ENCODE measurements around the gene COL25A1. TPM values are rescaled to one million over a fixed set of nuclear protein-coding genes. Genes with fewer than 3 reads are reported as not detected.

The COL25A1 gene
- total and polyA plus RNA-seq, 2 donors (not counting 3 experiments of a cell fraction or from before 2014, with no cell fraction given), result 0.21 to 3.5 TPM

- Histone ChIP-seq H3K4me1 (ENCODE audit: control insufficient read depth, extremely low read depth, insufficient read depth, low read length) (peaks cover 29% of the 10 kb centered on the region), H3K9me3 (replicated peaks; ENCODE audit: control insufficient read depth, insufficient read depth, low read length) (no peaks in the 10 kb centered on the region), H3K36me3 (ENCODE audit: control insufficient read depth in 2 of 2, extremely low read depth in 1 of 2, insufficient read depth in 2 of 2, low read length in 2 of 2) (no peaks in the 10 kb centered on the region), H3K9me1 (replicated peaks; ENCODE audit: control insufficient read depth, extremely low read depth, insufficient read depth, low read length) (no peaks in the 10 kb centered on the region), H3K79me2 (ENCODE audit: control insufficient read depth, insufficient read depth, low read length) (no peaks in the 10 kb centered on the region), H3K27me3 (ENCODE audit: control insufficient read depth in 2 of 2, insufficient read depth in 2 of 2, low read length in 2 of 2) (no peaks in the 10 kb centered on the region), H3K9ac (replicated peaks; ENCODE audit: extremely low read depth, insufficient read depth, low read length) (peak overlapping the region; percentile 72), H3K27ac (ENCODE audit: insufficient read depth, low read depth, low read length) (peak overlapping the region; percentile 91), H3K4me3 (replicated peaks in 1 of 3; ENCODE audit: insufficient read depth in 1 of 3, low read depth in 1 of 3, low read length in 3 of 3) (no peak overlapping the region), H3K4me2 (ENCODE audit: insufficient read depth, low read length) (peak overlapping the region; percentile 81), H2AFZ (ENCODE audit: low read depth, low read length) (peak overlapping the region; percentile 80), H4K20me1 (replicated peaks; ENCODE audit: control insufficient read depth, extremely low read depth, insufficient read depth, low read length) (no peaks in the 10 kb centered on the region)
- FAIRE-seq (peak; percentile 52), DNase-seq (ENCODE audit: low read depth, low spot score) (peak; percentile 82)
- ChIA-PET POLR2A (no interaction called here), CTCF (interaction anchor here (0.7 to 1.4 kb wide), 10 partner anchors 9 to 191 kb away, joined by 3 to 11 read pairs (median 4); no protein-coding TSS in a partner anchor)
- no TSS peak for BruUV-seq (replicated peaks)
- intact Hi-C loops (cut with micrococcal nuclease), result loop anchor here (1.0 to 10.0 kb wide), 5 partner anchors 30 to 333 kb away; no protein-coding TSS in a partner anchor
- no peak for TF ChIP-seq POLR2AphosphoS5 (IDR thresholded peaks at IDR 0.05; ENCODE audit: insufficient read depth, low read depth, low read length)
- TF ChIP-seq GATA2 (IDR thresholded peaks at IDR 0.05; ENCODE audit: insufficient read depth, insufficient read length, low read depth, low read length), result peak; percentile 17
- dilution Hi-C loops (cut with MboI; ENCODE audit: extremely low pct_ligation_motif_present, low sequenced_read_pairs), result no loop called here
Measured at GRCh38 chr4:109214622-109215301, 87.7 kb downstream of the COL25A1 start.

- no peak for FAIRE-seq
- Histone ChIP-seq H2AFZ (ENCODE audit: low read depth, low read length) (no peak overlapping the region), H3K27me3 (ENCODE audit: control insufficient read depth in 2 of 2, insufficient read depth in 2 of 2, low read length in 2 of 2) (no peaks in the 10 kb centered on the region), H4K20me1 (replicated peaks; ENCODE audit: control insufficient read depth, extremely low read depth, insufficient read depth, low read length) (no peaks in the 10 kb centered on the region), H3K4me1 (ENCODE audit: control insufficient read depth, extremely low read depth, insufficient read depth, low read length) (peaks cover 29% of the 10 kb centered on the region), H3K4me2 (ENCODE audit: insufficient read depth, low read length) (no peak overlapping the region), H3K9me3 (replicated peaks; ENCODE audit: control insufficient read depth, insufficient read depth, low read length) (no peaks in the 10 kb centered on the region), H3K27ac (ENCODE audit: insufficient read depth, low read depth, low read length) (no peak overlapping the region), H3K36me3 (ENCODE audit: control insufficient read depth in 2 of 2, extremely low read depth in 1 of 2, insufficient read depth in 2 of 2, low read length in 2 of 2) (no peaks in the 10 kb centered on the region), H3K4me3 (replicated peaks in 1 of 3; ENCODE audit: insufficient read depth in 1 of 3, low read depth in 1 of 3, low read length in 3 of 3) (no peak overlapping the region), H3K9ac (replicated peaks; ENCODE audit: extremely low read depth, insufficient read depth, low read length) (no peak overlapping the region), H3K79me2 (ENCODE audit: control insufficient read depth, insufficient read depth, low read length) (no peaks in the 10 kb centered on the region), H3K9me1 (replicated peaks; ENCODE audit: control insufficient read depth, extremely low read depth, insufficient read depth, low read length) (no peaks in the 10 kb centered on the region)
- CTCF ChIA-PET, result interaction anchor here (1.0 kb wide), 1 partner anchor 193 kb away, joined by 4 read pairs; no protein-coding TSS in a partner anchor
- intact Hi-C loops (cut with micrococcal nuclease), result loop anchor here (10.0 kb wide), 1 partner anchor 192 kb away; no protein-coding TSS in a partner anchor
- POLR2A ChIA-PET, result no interaction called here
- BruUV-seq (replicated peaks), result no TSS peak
- dilution Hi-C loops (cut with MboI; ENCODE audit: extremely low pct_ligation_motif_present, low sequenced_read_pairs), result no loop called here
- TF ChIP-seq GATA2 (IDR thresholded peaks at IDR 0.05; ENCODE audit: insufficient read depth, insufficient read length, low read depth, low read length) (no peak), MAX (IDR thresholded peaks at IDR 0.05; ENCODE audit: insufficient read depth, insufficient read length) (no peak), POLR2A (IDR thresholded peaks at IDR 0.05; ENCODE audit: low read depth, low read length) (no peak), POLR2AphosphoS5 (IDR thresholded peaks at IDR 0.05; ENCODE audit: insufficient read depth, low read depth, low read length) (no peak), MYC (IDR thresholded peaks at IDR 0.05; ENCODE audit: low read depth, low read length) (no peak), FOS (IDR thresholded peaks at IDR 0.05; ENCODE audit: borderline replicate concordance, insufficient read depth, low read length) (no peak), CTCF (IDR thresholded peaks at IDR 0.05; ENCODE audit: extremely low read depth in 1 of 2, insufficient read depth in 1 of 2, low read depth in 1 of 2, low read length in 2 of 2) (no peak), EZH2 (IDR thresholded peaks at IDR 0.05; ENCODE audit: borderline replicate concordance, low read depth, low read length, severe bottlenecking) (no peak), JUN (IDR thresholded peaks at IDR 0.05; ENCODE audit: borderline replicate concordance, insufficient read depth, insufficient read length, low read depth) (no peak)
- DNase-seq (ENCODE audit: low read depth, low spot score), result no peak
Measured at GRCh38 chr4:109213056-109213455, 89.4 kb downstream of the COL25A1 start.
